ENCODE data around the gene CD6. TPM values are rescaled to one million over a fixed set of nuclear protein-coding genes. Genes with fewer than 3 reads are reported as not detected.

CD6 gene
- total RNA-seq, 1 experiment from 2014 or later, result 1.4 TPM

DNA sequence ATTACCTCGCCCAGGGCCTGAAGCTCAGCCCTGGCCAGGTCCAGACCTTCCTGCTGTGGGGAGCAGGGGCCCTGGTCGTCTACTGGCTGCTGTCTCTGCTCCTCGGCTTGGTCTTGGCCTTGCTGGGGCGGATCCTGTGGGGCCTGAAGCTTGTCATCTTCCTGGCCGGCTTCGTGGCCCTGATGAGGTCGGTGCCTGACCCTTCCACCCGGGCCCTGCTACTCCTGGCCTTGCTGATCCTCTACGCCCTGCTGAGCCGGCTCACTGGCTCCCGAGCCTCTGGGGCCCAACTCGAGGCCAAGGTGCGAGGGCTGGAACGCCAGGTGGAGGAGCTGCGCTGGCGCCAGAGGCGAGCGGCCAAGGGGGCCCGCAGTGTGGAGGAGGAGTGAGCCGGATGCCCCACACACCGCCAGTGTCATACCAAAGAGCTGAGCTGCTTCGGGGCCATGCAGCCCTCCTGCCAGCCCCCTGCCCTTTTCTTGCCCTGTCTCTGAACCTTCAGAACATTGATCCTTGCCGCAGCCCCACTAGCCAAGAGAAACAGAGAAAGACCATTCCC is 49.6 kb upstream of the CD6 start:
- ChIA-PET RAD21 (ENCODE audit: low non-redundant PET in 1 of 2, low total read pairs in 2 of 2, uncharacterized antibody in 2 of 2, unreplicated experiment in 2 of 2) (no interaction called here), POLR2A (no interaction called here), CTCF (interaction anchor here (1.2 kb wide), 1 partner anchor 22 kb away, joined by 3 read pairs; no protein-coding TSS in a partner anchor)
- Histone ChIP-seq H3K36me3 (ENCODE audit: control insufficient read depth in 1 of 2, insufficient read depth in 2 of 2, low read length in 2 of 2) (peaks cover 14 to 27% of the 10 kb centered on the region in 2 experiments; a peak in 2 of 4 replicates), H3K27ac (ENCODE audit: low read depth, low read length) (no peak overlapping the region), H3K9me2 (ENCODE audit: insufficient read depth) (no peaks in the 10 kb centered on the region), H2AFZ (ENCODE audit: low read depth, low read length, poor library complexity, severe bottlenecking) (no peak overlapping the region), H3K4me1 (ENCODE audit: control insufficient read depth in 1 of 2, insufficient read depth in 2 of 2, low read length in 2 of 2) (peaks cover 25 to 53% of the 10 kb centered on the region in 2 experiments), H3K4me2 (ENCODE audit: low read length) (no peak overlapping the region), H3K79me2 (ENCODE audit: insufficient read depth, low read length) (peaks cover 31% of the 10 kb centered on the region), H3K9ac (ENCODE audit: low read length) (no peak overlapping the region), H3K27me3 (ENCODE audit: insufficient read depth, low read length) (no peaks in the 10 kb centered on the region), H3K4me3 (replicated peaks in 1 of 2; ENCODE audit: low read depth in 1 of 2, low read length in 2 of 2) (no peak overlapping the region), H3K9me3 (ENCODE audit: control insufficient read depth in 1 of 2, insufficient read depth in 1 of 2, low read depth in 1 of 2, low read length in 2 of 2) (no peaks in the 10 kb centered on the region), H4K20me1 (ENCODE audit: insufficient read depth) (no peaks in the 10 kb centered on the region; the same call in 1 of the 2 replicates)
- ATAC-seq, result no peak
- no peak for DNase-seq (ENCODE audit: low read depth, low spot score)
- BruUV-seq (replicated peaks), result no TSS peak
- TF ChIP-seq ELF1 (IDR thresholded peaks at IDR 0.05; ENCODE audit: borderline replicate concordance, low read depth), result no peak
- no peak for TF ChIP-seq POLR2A (IDR thresholded peaks at IDR 0.05; ENCODE audit: borderline replicate concordance, extremely low read depth, insufficient read depth, insufficient read length)
- no peak for TF ChIP-seq RAD21 (IDR thresholded peaks at IDR 0.05; ENCODE audit: low read depth)
- TF ChIP-seq JUND (IDR thresholded peaks at IDR 0.05), result no peak
- TF ChIP-seq YY1 (IDR thresholded peaks at IDR 0.05; ENCODE audit: extremely low read depth, insufficient replicate concordance, low read depth, low read length), result no peak
- TF ChIP-seq EZH2phosphoT487 (IDR thresholded peaks at IDR 0.05; ENCODE audit: borderline replicate concordance), result no peak
- no peak for TF ChIP-seq ZFX (IDR thresholded peaks at IDR 0.05)
- no peak for TF ChIP-seq SIN3A (IDR thresholded peaks at IDR 0.05; ENCODE audit: low read depth)
- TF ChIP-seq, protein P1, sequence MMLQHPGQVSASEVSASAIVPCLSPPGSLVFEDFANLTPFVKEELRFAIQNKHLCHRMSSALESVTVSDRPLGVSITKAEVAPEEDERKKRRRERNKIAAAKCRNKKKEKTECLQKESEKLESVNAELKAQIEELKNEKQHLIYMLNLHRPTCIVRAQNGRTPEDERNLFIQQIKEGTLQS (IDR thresholded peaks at IDR 0.05), result no peak
- no peak for TF ChIP-seq SP1 (IDR thresholded peaks at IDR 0.05; ENCODE audit: low read depth)
- TF ChIP-seq CBX3 (IDR thresholded peaks at IDR 0.05; ENCODE audit: low read depth), result no peak
- TF ChIP-seq SRF (IDR thresholded peaks at IDR 0.05; ENCODE audit: low read depth), result no peak
- TF ChIP-seq, protein P2, sequence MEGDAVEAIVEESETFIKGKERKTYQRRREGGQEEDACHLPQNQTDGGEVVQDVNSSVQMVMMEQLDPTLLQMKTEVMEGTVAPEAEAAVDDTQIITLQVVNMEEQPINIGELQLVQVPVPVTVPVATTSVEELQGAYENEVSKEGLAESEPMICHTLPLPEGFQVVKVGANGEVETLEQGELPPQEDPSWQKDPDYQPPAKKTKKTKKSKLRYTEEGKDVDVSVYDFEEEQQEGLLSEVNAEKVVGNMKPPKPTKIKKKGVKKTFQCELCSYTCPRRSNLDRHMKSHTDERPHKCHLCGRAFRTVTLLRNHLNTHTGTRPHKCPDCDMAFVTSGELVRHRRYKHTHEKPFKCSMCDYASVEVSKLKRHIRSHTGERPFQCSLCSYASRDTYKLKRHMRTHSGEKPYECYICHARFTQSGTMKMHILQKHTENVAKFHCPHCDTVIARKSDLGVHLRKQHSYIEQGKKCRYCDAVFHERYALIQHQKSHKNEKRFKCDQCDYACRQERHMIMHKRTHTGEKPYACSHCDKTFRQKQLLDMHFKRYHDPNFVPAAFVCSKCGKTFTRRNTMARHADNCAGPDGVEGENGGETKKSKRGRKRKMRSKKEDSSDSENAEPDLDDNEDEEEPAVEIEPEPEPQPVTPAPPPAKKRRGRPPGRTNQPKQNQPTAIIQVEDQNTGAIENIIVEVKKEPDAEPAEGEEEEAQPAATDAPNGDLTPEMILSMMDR (IDR thresholded peaks at IDR 0.05 in 2 of 3, conservative IDR thresholded peaks at IDR 0.05 in 1 of 3; ENCODE audit: borderline replicate concordance in 1 of 3, insufficient read depth in 1 of 3, low read depth in 2 of 3, low read length in 2 of 3), result no peak
- TF ChIP-seq, protein P3, sequence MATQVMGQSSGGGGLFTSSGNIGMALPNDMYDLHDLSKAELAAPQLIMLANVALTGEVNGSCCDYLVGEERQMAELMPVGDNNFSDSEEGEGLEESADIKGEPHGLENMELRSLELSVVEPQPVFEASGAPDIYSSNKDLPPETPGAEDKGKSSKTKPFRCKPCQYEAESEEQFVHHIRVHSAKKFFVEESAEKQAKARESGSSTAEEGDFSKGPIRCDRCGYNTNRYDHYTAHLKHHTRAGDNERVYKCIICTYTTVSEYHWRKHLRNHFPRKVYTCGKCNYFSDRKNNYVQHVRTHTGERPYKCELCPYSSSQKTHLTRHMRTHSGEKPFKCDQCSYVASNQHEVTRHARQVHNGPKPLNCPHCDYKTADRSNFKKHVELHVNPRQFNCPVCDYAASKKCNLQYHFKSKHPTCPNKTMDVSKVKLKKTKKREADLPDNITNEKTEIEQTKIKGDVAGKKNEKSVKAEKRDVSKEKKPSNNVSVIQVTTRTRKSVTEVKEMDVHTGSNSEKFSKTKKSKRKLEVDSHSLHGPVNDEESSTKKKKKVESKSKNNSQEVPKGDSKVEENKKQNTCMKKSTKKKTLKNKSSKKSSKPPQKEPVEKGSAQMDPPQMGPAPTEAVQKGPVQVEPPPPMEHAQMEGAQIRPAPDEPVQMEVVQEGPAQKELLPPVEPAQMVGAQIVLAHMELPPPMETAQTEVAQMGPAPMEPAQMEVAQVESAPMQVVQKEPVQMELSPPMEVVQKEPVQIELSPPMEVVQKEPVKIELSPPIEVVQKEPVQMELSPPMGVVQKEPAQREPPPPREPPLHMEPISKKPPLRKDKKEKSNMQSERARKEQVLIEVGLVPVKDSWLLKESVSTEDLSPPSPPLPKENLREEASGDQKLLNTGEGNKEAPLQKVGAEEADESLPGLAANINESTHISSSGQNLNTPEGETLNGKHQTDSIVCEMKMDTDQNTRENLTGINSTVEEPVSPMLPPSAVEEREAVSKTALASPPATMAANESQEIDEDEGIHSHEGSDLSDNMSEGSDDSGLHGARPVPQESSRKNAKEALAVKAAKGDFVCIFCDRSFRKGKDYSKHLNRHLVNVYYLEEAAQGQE (IDR thresholded peaks at IDR 0.05; ENCODE audit: low read depth), result no peak
- TF ChIP-seq EZH2 (IDR thresholded peaks at IDR 0.05), result no peak
- TF ChIP-seq, protein P4, sequence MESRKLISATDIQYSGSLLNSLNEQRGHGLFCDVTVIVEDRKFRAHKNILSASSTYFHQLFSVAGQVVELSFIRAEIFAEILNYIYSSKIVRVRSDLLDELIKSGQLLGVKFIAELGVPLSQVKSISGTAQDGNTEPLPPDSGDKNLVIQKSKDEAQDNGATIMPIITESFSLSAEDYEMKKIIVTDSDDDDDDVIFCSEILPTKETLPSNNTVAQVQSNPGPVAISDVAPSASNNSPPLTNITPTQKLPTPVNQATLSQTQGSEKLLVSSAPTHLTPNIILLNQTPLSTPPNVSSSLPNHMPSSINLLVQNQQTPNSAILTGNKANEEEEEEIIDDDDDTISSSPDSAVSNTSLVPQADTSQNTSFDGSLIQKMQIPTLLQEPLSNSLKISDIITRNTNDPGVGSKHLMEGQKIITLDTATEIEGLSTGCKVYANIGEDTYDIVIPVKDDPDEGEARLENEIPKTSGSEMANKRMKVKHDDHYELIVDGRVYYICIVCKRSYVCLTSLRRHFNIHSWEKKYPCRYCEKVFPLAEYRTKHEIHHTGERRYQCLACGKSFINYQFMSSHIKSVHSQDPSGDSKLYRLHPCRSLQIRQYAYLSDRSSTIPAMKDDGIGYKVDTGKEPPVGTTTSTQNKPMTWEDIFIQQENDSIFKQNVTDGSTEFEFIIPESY (IDR thresholded peaks at IDR 0.05; ENCODE audit: extremely low read depth, insufficient replicate concordance, low read length), result no peak
- TF ChIP-seq POLR2AphosphoS5 (IDR thresholded peaks at IDR 0.05; ENCODE audit: low read depth, low read length), result no peak
- no peak for TF ChIP-seq EGR1 (IDR thresholded peaks at IDR 0.05; ENCODE audit: low read depth)
- intact Hi-C loops (cut with micrococcal nuclease), result no loop called here

All from HCT116 (cell line).